ENCODE data around the gene AGAP2. TPM values are rescaled to one million over a fixed set of nuclear protein-coding genes. Genes with fewer than 3 reads are reported as not detected.

Gene AGAP2
- total RNA-seq, 1 experiment from 2014 or later: 5.3 TPM

- no peak for DNase-seq
- no peak overlapping the region for H2AFZ ChIP-seq (ENCODE audit: low read length)
- peaks cover 40% of the 10 kb centered on the region for H3K27me3 Mint-ChIP-seq (ENCODE audit: low read depth)
- H3K9me3 Mint-ChIP-seq: no peaks in the 10 kb centered on the region
- H4K91ac ChIP-seq (ENCODE audit: insufficient read length, low read depth, low read length): no peak overlapping the region
- no peaks in the 10 kb centered on the region for H3K79me2 ChIP-seq (ENCODE audit: insufficient read depth, low read length)
- H3K14ac ChIP-seq (ENCODE audit: insufficient read depth, low read length): no peak overlapping the region
- no peaks in the 10 kb centered on the region for H3K9me3 ChIP-seq (ENCODE audit: control insufficient read depth, low read depth, low read length)
- H2BK120ac ChIP-seq (ENCODE audit: low read depth, low read length, poor library complexity, severe bottlenecking): no peak overlapping the region
- no peak overlapping the region for H2BK15ac ChIP-seq (ENCODE audit: low read depth, low read length)
- no peak overlapping the region for H3K56ac ChIP-seq (ENCODE audit: insufficient read length, low read depth, low read length)
- H2BK12ac ChIP-seq (ENCODE audit: insufficient read length, low read depth, low read length): no peak overlapping the region
- H3K4me1 ChIP-seq (ENCODE audit: insufficient read depth, low read length): peaks cover 3% of the 10 kb centered on the region; the same call in 1 of the 2 replicates
- no peak overlapping the region for H3T11ph ChIP-seq (ENCODE audit: low read length)
- H2AK5ac ChIP-seq (ENCODE audit: insufficient read length, low read length): no peak overlapping the region
- no peaks in the 10 kb centered on the region for H4K20me1 ChIP-seq (ENCODE audit: control insufficient read depth, insufficient read depth, insufficient read length)
- no peak overlapping the region for H3K9ac ChIP-seq (ENCODE audit: extremely low read depth, insufficient read length, low read length)
- peaks cover 31% of the 10 kb centered on the region; the same call in 1 of the 2 replicates for H3K27me3 ChIP-seq (ENCODE audit: insufficient read depth, low read length)
- no peak overlapping the region for H4K5ac ChIP-seq (ENCODE audit: insufficient read length, low read depth, low read length)
- H3K27ac ChIP-seq (ENCODE audit: insufficient read length, low read depth, low read length): no peak overlapping the region
- 0 out of 7 replicates have a peak overlapping the region, but pooled peaks of 2 of the 3 experiments have one; percentile 44 to 51 for H3K27ac Mint-ChIP-seq
- no peak overlapping the region for H4K8ac ChIP-seq (replicated peaks; ENCODE audit: insufficient read length, low read depth, low read length)
- H3K4me1 Mint-ChIP-seq: peaks cover 32 to 48% of the 10 kb centered on the region in 2 experiments
- H3K4me2 ChIP-seq (ENCODE audit: insufficient read depth, insufficient read length, low read length): peak overlapping the region; percentile 80
- no peak overlapping the region for H2BK20ac ChIP-seq (ENCODE audit: low read depth, low read length, poor library complexity, severe bottlenecking)
- H3K18ac ChIP-seq (ENCODE audit: insufficient read length, low read depth, low read length): no peak overlapping the region
- H3K36me3 Mint-ChIP-seq (ENCODE audit: insufficient read depth in 1 of 3, low read depth in 3 of 3): peaks cover 20 to 39% (median 31%) of the 10 kb centered on the region in 3 experiments
- no peak overlapping the region for H3K23ac ChIP-seq (ENCODE audit: insufficient read length, low read depth, low read length)
- no peak overlapping the region for H2BK5ac ChIP-seq (ENCODE audit: insufficient read length, low read length)
- H3K4me3 Mint-ChIP-seq: peak overlapping the region; percentile 57 to 75; a peak in 3 of 5 replicates
- H3K4ac ChIP-seq (ENCODE audit: low read depth, low read length): no peak overlapping the region
- H3K23me2 ChIP-seq (ENCODE audit: insufficient read length, low read depth, low read length, poor library complexity, severe bottlenecking): peaks cover 27% of the 10 kb centered on the region
- TF ChIP-seq CTCF (conservative IDR thresholded peaks at IDR 0.05): no peak
- no peaks in the 10 kb centered on the region for H3K79me1 ChIP-seq (ENCODE audit: insufficient read depth, low read depth, low read length, poor library complexity, severe bottlenecking)
These were observed 28.8 kb upstream of the AGAP2 start for GRCh38 chr12:57767305-57767698.

Measured in H9 (cell line).